ENCODE results near the gene DOP1A. TPM values are rescaled to one million over a fixed set of nuclear protein-coding genes. Genes with fewer than 3 reads are reported as not detected.

Gene DOP1A
- total RNA-seq, 4 donors from 2014 or later: 33.2 to 46.9 (median 34.1) TPM

DNA sequence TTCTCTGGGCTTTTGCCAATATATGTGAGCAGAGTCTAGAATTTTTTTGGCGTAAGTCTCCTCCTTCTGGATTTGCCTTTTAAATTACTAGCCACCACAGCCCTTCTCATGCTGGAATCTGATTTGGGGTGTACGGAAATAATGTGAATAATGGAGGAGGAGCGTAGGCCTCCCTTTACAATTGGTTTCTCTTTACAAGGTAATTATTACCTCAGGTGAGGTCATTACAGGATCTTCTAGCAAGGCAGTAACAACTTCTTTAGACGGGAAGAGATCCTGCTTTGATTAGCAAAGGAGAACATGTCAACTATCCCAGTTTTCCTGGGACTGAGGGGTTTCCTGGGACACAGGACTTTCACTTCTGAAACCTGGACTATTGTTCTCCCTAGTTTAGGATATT lies 134.6 kb downstream of the DOP1A start:
- no peaks in the 10 kb centered on the region for H3K9me3 ChIP-seq
- no peaks in the 10 kb centered on the region for H3K27me3 ChIP-seq
- TF ChIP-seq EP300 (IDR thresholded peaks at IDR 0.05) (no peak), POLR2A (IDR thresholded peaks at IDR 0.05; ENCODE audit: low read depth) (no peak), POLR2AphosphoS5 (IDR thresholded peaks at IDR 0.05) (no peak)
- TF ChIP-seq, protein P1, sequence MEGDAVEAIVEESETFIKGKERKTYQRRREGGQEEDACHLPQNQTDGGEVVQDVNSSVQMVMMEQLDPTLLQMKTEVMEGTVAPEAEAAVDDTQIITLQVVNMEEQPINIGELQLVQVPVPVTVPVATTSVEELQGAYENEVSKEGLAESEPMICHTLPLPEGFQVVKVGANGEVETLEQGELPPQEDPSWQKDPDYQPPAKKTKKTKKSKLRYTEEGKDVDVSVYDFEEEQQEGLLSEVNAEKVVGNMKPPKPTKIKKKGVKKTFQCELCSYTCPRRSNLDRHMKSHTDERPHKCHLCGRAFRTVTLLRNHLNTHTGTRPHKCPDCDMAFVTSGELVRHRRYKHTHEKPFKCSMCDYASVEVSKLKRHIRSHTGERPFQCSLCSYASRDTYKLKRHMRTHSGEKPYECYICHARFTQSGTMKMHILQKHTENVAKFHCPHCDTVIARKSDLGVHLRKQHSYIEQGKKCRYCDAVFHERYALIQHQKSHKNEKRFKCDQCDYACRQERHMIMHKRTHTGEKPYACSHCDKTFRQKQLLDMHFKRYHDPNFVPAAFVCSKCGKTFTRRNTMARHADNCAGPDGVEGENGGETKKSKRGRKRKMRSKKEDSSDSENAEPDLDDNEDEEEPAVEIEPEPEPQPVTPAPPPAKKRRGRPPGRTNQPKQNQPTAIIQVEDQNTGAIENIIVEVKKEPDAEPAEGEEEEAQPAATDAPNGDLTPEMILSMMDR (IDR thresholded peaks at IDR 0.05): no peak
- H3K27ac ChIP-seq (replicated peaks in 1 of 4): no peak overlapping the region
- WGBS: 82% methylated on average over 4 of the region's 4 CpGs
- H3K36me3 ChIP-seq: peaks cover 0 to 9% (median under 1%) of the 10 kb centered on the region in 4 donors
- H3K4me1 ChIP-seq: no peaks in the 10 kb centered on the region
- no peak overlapping the region for H3K4me3 ChIP-seq
- DNase-seq (ENCODE audit: extremely low spot score): no peak
- intact Hi-C loops (cut with DNase I): no loop called here

DNA sequence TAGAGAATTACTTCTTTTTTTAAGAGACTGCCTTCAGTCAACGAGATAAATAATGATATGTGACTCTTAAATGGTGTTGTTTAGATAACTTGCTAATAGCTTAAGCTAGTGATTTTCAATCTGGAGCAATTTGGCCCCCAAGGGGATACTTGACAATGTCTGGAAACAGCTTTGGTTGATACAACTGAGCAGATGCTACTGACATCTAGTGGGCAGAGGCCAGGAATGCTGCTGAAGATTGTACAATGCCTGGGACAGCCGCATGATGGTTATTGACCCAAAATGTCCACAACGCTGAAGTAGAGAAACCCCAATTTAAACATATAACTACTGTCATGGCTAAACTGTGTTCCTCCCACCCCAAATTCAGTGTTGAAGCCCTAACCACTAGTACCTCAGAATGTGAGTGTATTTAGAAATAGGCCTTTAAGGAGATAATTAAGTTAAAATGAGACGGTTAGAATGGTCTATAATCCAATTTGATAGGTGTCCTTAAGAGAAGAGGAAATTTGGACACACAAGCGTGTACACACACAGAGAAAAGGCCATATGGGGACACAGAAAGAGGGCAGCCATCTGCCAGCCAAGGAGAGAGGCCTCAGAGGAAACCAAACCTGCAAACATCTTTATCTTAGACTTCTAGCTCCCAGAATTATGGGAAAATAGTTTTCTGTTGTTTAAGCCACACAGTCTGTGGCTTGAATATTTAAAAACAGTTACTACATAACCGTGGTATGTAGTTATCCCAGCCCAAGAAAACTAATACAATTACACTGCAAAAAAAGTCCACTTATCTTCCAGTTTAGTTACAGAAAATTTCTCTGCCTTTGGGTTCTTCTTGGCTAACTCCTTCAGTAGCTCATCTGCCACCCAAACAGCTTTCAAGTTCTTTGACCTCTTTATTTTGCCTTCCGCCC lies 147.9 kb downstream of the DOP1A start:
- TF ChIP-seq POLR2AphosphoS5 (IDR thresholded peaks at IDR 0.05) (peak in 1 of 2 donors; percentile 14), EP300 (IDR thresholded peaks at IDR 0.05) (no peak)
- TF ChIP-seq, protein P1 (IDR thresholded peaks at IDR 0.05): peak; percentile 69 to 84 (median 75)
- H3K9me3 ChIP-seq: no peaks in the 10 kb centered on the region
- no peaks in the 10 kb centered on the region for H3K4me1 ChIP-seq
- H3K27me3 ChIP-seq: no peaks in the 10 kb centered on the region
- no peak overlapping the region for H3K27ac ChIP-seq (replicated peaks in 1 of 4)
- DNase-seq (ENCODE audit: extremely low spot score): no peak
- WGBS: 33% methylated on average over 7 of the region's 7 CpGs
- peaks cover 0 to 9% (median 0%) of the 10 kb centered on the region in 4 donors for H3K36me3 ChIP-seq
- intact Hi-C loops (cut with DNase I): loop anchor here (5.0 kb wide), 1 partner anchor 148 kb away; the partner anchor contains the start of genes DOP1A and UBE3D
- H3K4me3 ChIP-seq: no peak overlapping the region

DNA sequence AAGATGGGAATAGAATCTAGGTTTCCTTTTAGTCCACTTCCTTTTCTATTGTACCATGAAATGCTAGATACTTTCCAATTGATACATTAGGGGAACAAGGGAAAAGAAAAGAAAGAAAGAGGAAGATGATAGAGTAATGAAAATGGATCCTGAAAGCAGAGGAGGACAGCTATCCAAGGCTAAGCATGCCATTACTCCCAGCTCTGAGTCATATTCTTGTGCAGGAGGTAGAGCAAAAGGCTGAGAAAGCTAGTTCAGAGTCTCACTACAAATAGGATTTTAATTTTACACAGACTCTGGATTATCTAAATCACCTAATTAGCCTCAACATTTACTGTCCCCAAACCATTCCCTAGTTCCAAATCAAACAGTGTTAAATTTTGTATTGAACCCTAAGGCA lies 149.3 kb downstream of the DOP1A start:
- TF ChIP-seq, protein P1 (IDR thresholded peaks at IDR 0.05): no peak
- TF ChIP-seq POLR2AphosphoS5 (IDR thresholded peaks at IDR 0.05) (no peak), EP300 (IDR thresholded peaks at IDR 0.05) (no peak), POLR2A (IDR thresholded peaks at IDR 0.05; ENCODE audit: low read depth) (no peak)
- peaks cover 0 to 4% (median 0%) of the 10 kb centered on the region in 4 donors for H3K36me3 ChIP-seq
- H3K27ac ChIP-seq (replicated peaks in 1 of 4): no peak overlapping the region
- no peak for DNase-seq (ENCODE audit: extremely low spot score)
- no peaks in the 10 kb centered on the region for H3K4me1 ChIP-seq
- intact Hi-C loops (cut with DNase I): loop anchor here (5.0 kb wide), 1 partner anchor 150 kb away; the partner anchor contains the start of genes DOP1A and UBE3D
- H3K27me3 ChIP-seq: no peaks in the 10 kb centered on the region
- no peak overlapping the region for H3K4me3 ChIP-seq
- H3K9me3 ChIP-seq: no peaks in the 10 kb centered on the region

Other genes starting within 250 kb of the DOP1A start
- gene UBE3D, start 1.8 kb upstream of the DOP1A start, total RNA-seq: 1 to 10 TPM; 5.3 to 10.0 (median 6.4) TPM
- gene PGM3, start 125.6 kb downstream of the DOP1A start, total RNA-seq: 10 to 100 TPM in 1 of 4 donors, 1 to 10 TPM in 3; 7.1 to 15.4 (median 8.9) TPM
- 1 to 10 TPM; 2.5 to 4.5 (median 3.1) TPM for gene RWDD2A, start 125.7 kb downstream of the DOP1A start, total RNA-seq